NCI-H524 (cell line): Measurements from ENCODE around the gene UCKL1.
A peak's percentile ranks its signal among the peaks of the same experiment; 100 is the strongest.
"Not testable (repeated sequence)": the region's sequence is repeated elsewhere in the genome, so short reads cannot be mapped to it uniquely, and the experiment has no call there.

ENCODE experiments used
- DNase-seq, 2 experiments: peaks; one replicate each; lab custom pipeline; 2025; lab: John Stamatoyannopoulos, UW

The UCKL1 gene

GRCh38 chr20:63955827-63956663, at the start of gene UCKL1:
Gene UCKL1 (minus strand): TSS chr20:63956416. CDS start chr20:63956372, 44 bp downstream.
- DNase-seq, result peak; percentile 81 to 82

- DNase-seq, result no peak
Measured at GRCh38 chr20:64005394-64005793, 49.2 kb upstream of the UCKL1 start.

DNA sequence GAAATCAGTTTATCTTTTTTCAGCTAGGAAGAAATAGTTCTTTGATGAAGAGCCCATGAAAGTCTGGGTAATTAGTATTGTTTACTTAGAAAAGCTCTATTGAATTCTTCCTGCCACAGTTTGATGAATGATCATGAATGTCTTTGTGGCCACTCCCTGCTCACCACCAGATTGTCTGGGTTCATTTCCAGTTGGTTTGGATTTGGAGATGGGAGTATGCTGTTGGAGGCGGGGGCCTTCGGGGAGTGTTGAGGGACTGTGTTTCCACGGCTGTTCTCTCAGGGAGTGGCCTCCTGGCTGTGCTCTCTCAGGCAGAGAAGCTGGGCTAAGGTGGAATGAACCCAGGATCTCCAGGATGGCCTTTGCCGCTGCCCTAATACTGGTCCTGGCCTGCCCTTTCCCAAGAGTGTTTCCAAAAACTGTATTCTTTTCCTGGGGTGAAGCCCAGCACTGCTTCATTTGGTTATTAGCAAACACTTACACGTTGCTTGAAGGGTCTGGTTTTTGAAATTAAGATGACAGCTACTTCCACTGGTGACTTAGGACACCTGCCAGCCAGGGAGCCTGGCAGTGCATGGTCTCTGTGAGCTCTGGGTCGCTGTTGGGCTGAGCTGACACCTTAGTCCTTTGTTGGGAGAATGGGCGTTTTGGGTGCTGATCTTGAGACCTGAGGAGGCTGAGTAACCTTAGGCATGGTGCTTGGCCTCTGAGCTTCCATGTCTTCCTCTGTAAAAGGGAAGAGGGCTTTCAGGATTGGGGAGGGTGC, 47.9 kb upstream of the UCKL1 start:
- DNase-seq, result no peak

- DNase-seq, result no peak
Measured at GRCh38 chr20:64001607-64002011, 45.4 kb upstream of the UCKL1 start.

DNA sequence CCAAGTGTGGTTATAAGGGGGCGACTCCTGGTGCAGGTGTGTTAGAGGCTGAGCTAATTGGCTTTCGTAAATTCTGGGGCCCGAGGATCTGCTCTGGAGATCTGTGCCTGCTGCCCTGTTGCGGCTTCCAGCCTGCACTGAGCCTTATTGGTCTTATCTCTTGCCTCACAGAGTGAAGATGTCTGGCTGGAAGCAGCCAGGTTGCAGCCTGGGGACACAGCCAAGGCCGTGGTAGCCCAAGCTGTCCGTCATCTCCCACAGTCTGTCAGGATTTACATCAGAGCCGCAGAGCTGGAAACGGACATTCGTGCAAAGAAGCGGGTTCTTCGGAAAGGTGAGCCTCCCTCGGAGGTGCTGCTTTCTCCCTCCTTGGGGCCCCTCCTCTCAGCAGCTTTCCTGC, 44.7 kb upstream of the UCKL1 start:
- DNase-seq, result no peak

GRCh38 chr20:63982937-63983336, 26.7 kb upstream of the UCKL1 start:
- DNase-seq, result no peak

- peak; percentile 94 to 96 for DNase-seq
Measured at GRCh38 chr20:63980806-63981728, 24.9 kb upstream of the UCKL1 start, which contains the start of gene PRPF6. Gene PRPF6 (plus strand): TSS chr20:63981132. CDS start chr20:63981246, 114 bp downstream.

DNA sequence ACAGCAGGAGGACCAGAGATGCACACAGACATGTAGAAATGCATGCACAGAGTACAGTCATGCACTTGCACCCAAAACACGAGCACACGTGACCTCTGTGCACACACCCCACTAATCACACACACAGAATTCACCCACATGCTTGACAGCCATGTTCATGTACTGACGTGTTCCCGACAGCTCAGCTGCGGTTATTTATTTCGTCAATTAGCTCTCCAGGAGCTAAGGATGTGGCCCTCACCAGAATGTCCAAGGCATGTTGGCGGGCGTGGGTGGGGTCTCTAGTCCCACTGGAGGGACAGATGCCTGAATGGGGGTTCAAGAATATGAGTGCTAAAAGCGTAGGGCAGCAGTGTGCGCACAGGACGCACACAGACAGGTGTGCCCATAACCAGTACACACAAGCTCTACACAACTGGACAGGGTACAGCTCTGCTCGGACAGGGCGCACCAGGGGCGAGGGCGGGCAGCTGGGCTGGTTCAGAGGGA, 24.1 kb upstream of the UCKL1 start:
- no peak for DNase-seq

GRCh38 chr20:63979557-63980316, 23.5 kb upstream of the UCKL1 start, which contains the start of gene SAMD10:
Gene SAMD10 (minus strand): TSS chr20:63979642. CDS start chr20:63979467, 175 bp downstream.
- DNase-seq, result peak; percentile 30 to 64

DNA sequence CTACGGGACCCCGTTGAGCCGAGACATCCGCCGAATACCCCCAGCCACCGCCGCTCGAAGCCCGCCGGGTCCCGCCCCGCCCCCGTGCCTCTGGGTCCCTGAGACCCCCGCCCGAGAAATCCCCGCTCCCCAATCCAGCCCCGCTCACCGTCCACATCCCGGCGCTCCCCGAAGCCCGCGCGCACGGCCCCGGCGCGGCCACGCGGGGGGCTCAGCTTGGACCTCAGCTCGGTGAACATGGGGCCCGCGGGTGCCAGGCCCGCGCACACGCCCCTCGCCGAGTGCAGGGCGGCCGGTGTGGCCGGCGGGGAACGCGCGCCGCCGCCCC, 23.0 kb upstream of the UCKL1 start:
- DNase-seq, result no peak

- DNase-seq, result peak in 1 of 2 experiments; percentile 60
Measured at GRCh38 chr20:63978319-63979228, 22.4 kb upstream of the UCKL1 start.

- DNase-seq, result no peak
Measured at GRCh38 chr20:63977739-63978276, 21.6 kb upstream of the UCKL1 start.

DNA sequence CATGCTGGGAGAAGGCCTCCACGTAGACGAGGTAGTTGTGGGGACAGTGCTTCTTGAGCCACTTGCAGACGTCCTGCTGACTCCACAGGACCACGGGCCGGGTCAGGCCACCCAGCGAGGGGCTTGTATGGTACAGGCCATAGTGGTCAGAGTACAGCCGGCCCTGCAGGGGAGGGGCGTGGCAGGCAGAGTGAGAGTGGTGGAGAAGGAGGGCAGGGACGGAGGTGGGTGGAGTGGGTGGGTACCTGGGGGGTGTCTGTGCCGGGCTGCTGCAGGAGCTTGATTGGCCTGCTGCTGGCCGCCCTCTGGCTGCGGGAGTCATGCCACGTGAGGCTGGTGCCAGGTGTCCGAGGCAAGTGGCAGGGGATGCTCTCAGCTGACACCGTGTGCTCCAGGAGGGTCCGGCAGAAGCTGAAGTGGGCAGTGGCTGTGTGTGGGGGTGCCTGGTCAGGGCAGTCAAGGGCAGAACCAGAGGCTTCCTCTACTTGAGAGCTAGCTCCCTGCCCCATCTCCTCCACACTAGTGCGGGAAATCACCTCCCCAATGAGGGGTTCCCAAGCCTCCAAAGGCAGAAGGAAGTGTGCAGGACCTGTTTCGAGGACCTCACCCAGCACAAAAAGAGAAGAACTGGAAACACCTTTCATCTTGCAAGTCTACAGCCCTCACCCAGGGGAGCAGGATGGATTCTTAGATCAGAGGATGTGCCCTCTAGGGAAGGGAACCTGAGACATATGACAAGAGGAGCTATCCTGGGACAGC, 20.9 kb upstream of the UCKL1 start:
- no peak for DNase-seq

DNA sequence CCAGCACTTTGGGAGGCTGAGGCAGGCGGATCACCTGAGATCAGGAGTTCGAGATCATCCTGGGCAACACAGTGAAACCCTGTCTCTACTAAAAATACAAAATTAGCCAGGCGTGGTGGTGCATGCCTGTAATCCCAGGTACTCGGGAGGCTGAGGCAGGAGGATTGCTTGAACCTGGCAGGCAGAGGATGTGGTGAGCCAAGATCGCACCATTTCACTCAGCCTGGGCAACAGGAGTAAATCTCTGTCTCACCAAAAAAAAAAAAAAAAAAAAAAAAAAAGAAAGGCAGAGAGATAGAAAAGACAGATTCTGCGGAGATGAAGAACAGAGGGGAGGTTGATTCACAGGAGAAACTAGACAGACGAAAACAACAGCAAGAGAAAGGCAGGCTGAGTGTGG, 20.3 kb upstream of the UCKL1 start:
- not testable (repeated sequence) for DNase-seq

DNA sequence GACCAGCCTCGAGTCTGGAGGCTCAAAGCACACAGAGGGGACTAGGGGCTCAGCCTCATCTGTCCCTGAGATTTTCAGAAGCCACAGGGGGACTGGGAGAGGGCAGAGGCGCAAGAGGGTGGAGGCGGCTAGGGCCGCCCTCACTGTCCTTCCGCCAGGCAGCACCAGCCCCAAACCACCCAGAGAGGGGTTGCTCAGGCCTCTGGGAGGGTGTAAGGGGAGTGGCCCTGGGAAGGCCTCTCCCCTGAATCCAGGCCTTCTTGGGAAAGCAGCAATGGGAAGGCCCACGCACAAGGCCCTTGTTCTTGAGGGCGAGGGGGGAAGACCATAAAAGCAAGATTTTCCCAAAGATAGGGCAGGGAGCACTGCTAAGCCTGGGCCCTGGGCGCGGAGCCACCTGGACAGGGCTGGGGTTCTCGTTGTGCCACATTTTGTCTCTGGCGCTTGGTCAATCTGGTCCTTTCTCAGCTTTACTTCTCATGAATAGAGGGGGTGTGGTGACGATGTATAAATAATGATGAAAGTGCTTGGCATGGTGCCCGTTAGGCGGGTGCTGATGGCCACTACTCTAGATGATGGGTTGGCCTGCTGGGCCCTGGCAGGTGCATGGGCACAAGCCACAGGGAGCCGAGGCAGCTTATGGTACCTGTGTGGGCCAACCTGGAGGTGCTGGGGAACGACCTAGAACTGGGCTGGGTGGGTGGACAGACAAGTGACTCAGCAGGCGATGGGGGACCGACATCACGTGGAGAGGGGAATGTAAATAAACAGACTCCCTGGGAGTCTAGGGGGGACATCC, 18.4 kb upstream of the UCKL1 start:
- no peak for DNase-seq

DNA sequence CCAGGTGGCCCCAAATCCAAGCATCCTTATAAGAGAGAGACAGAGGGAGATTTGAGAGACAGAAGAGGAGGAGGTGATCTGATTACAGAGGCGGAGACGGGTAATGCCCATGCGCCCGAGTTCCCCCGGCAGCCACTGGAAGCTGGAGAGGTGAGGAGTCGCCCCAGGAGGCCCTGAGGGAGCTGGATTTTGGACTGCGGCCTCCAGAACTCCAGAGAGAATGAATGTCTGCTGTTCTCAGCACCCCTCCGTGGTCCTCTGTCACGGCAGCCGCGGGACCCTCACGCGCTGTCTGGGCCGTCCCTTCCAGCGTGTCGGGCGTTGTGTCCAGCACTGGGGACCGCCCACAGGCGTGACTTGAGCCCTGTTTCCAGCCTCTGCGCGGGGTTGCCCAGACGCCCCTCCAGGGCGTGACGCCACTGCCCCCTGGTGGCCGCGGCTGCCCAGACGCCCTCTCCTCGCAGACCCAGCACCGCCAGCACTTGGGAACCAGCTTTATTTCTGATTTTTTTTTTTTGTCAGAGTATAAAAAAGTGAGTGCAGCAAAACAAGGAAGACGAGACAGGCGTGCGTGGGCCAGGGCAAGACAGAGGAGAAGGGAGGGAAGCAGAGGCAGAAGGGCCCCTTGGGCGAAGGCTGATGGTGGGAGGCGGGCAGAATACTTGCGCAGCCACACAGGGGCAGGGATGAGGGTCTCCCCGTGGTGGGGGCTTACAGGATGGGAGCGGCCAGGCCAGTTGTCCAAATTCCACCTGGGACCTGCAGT, 17.6 kb upstream of the UCKL1 start:
- peak; percentile 83 to 88 for DNase-seq

- DNase-seq, result no peak
Measured at GRCh38 chr20:63973160-63973479, 16.9 kb upstream of the UCKL1 start.
